Glutamatergic neuron (in vitro differentiated cells): ENCODE data around the gene RNF11. TPM values are rescaled to one million over a fixed set of nuclear protein-coding genes. Genes with fewer than 3 reads are reported as not detected.

ENCODE experiments used
- DNase-seq: peaks from one replicate; pipeline ENCODE4 v3.0.0; 2022
- H3K27ac Mint-ChIP-seq: one replicate; pipeline ENCODE4 v1.8.0; 2020; ENCODE audit warnings: mild to moderate bottlenecking, mixed read lengths, inconsistent platforms; ENCODE audit not compliant: unreplicated experiment
- H3K27me3 Mint-ChIP-seq: one replicate; pipeline ENCODE4 v1.8.0; 2020; ENCODE audit warnings: mild to moderate bottlenecking, moderate library complexity, mixed read lengths, inconsistent platforms; ENCODE audit not compliant: unreplicated experiment
- H3K36me3 Mint-ChIP-seq: one replicate; pipeline ENCODE4 v1.8.0; 2020; ENCODE audit warnings: mild to moderate bottlenecking, mixed read lengths, inconsistent platforms; ENCODE audit not compliant: unreplicated experiment
- H3K4me1 Mint-ChIP-seq: one replicate; pipeline ENCODE4 v1.8.0; 2020; ENCODE audit warnings: mild to moderate bottlenecking, low read depth, mixed read lengths, inconsistent platforms; ENCODE audit not compliant: unreplicated experiment
- H3K4me3 Mint-ChIP-seq: one replicate; pipeline ENCODE4 v1.8.0; 2020; ENCODE audit warnings: mild to moderate bottlenecking, mixed read lengths, inconsistent platforms; ENCODE audit not compliant: unreplicated experiment
- H3K9me3 Mint-ChIP-seq: one replicate; pipeline ENCODE4 v1.8.0; 2020; ENCODE audit warnings: mild to moderate bottlenecking, moderate library complexity, mixed read lengths, inconsistent platforms; ENCODE audit not compliant: unreplicated experiment
- CTCF ChIP-seq: fragments of 200-600 bp; sonication (generic); IDR thresholded peaks from one replicate; pipeline ENCODE4 v1.5.0; 2021; ENCODE audit not compliant: partially characterized antibody, unreplicated experiment
- total RNA-seq: library from RNA; stranded (reverse); fragmentation: NEBNext Ultra II Directional; extraction: Animal tissue kit (Norgen Biotek cat#: 25700); gene quantifications from one replicate; pipeline ENCODE4 v1.2.1, GENCODE V29; 2021; ENCODE audit not compliant: unreplicated experiment

Gene RNF11
- total RNA-seq, 1 donor from 2014 or later, result 81.6 TPM

GRCh38 chr1:51210676-51211075 is 25.4 kb upstream of the RNF11 start:
- H3K36me3 Mint-ChIP-seq, result no peaks in the 10 kb centered on the region
- no peaks in the 10 kb centered on the region for H3K27me3 Mint-ChIP-seq
- no peaks in the 10 kb centered on the region for H3K9me3 Mint-ChIP-seq
- TF ChIP-seq CTCF, result no peak
- no peak for DNase-seq
- no peak overlapping the region for H3K4me3 Mint-ChIP-seq
- H3K4me1 Mint-ChIP-seq, result no peaks in the 10 kb centered on the region
- H3K27ac Mint-ChIP-seq, result no peak overlapping the region

- no peaks in the 10 kb centered on the region for H3K36me3 Mint-ChIP-seq
- H3K9me3 Mint-ChIP-seq, result no peaks in the 10 kb centered on the region
- no peak overlapping the region for H3K4me3 Mint-ChIP-seq
- H3K27me3 Mint-ChIP-seq, result no peaks in the 10 kb centered on the region
- DNase-seq, result no peak
- TF ChIP-seq CTCF, result no peak
- no peak overlapping the region for H3K27ac Mint-ChIP-seq
- no peaks in the 10 kb centered on the region for H3K4me1 Mint-ChIP-seq
These were observed 21.4 kb upstream of the RNF11 start for GRCh38 chr1:51214615-51215131.

- H3K27me3 Mint-ChIP-seq, result no peaks in the 10 kb centered on the region
- H3K36me3 Mint-ChIP-seq, result no peaks in the 10 kb centered on the region
- H3K27ac Mint-ChIP-seq, result no peak overlapping the region
- DNase-seq, result no peak
- no peak for TF ChIP-seq CTCF
- H3K9me3 Mint-ChIP-seq, result no peaks in the 10 kb centered on the region
- no peak overlapping the region for H3K4me3 Mint-ChIP-seq
- no peaks in the 10 kb centered on the region for H3K4me1 Mint-ChIP-seq
These were observed 20.9 kb upstream of the RNF11 start for GRCh38 chr1:51215169-51215568.

GRCh38 chr1:51216631-51217030 is 19.4 kb upstream of the RNF11 start:
- H3K4me1 Mint-ChIP-seq, result no peaks in the 10 kb centered on the region
- no peak for DNase-seq

GRCh38 chr1:51217101-51217500 is 19.0 kb upstream of the RNF11 start:
- no peaks in the 10 kb centered on the region for H3K4me1 Mint-ChIP-seq
- no peak for TF ChIP-seq CTCF
- no peak overlapping the region for H3K4me3 Mint-ChIP-seq
- no peak for DNase-seq
- no peaks in the 10 kb centered on the region for H3K27me3 Mint-ChIP-seq
- H3K36me3 Mint-ChIP-seq, result no peaks in the 10 kb centered on the region
- H3K27ac Mint-ChIP-seq, result no peak overlapping the region
- H3K9me3 Mint-ChIP-seq, result no peaks in the 10 kb centered on the region

More at GRCh38 chr1:51216631-51217030, 19.4 kb upstream of the RNF11 start:
- Mint-ChIP-seq H3K9me3 (no peaks in the 10 kb centered on the region), H3K27ac (no peak overlapping the region), H3K4me3 (no peak overlapping the region), H3K36me3 (no peaks in the 10 kb centered on the region), H3K27me3 (no peaks in the 10 kb centered on the region)
- TF ChIP-seq CTCF, result no peak
